ENCODE measurements around the gene SYTL1.
A peak's percentile ranks its signal among the peaks of the same experiment; 100 is the strongest.

The SYTL1 gene

DNA sequence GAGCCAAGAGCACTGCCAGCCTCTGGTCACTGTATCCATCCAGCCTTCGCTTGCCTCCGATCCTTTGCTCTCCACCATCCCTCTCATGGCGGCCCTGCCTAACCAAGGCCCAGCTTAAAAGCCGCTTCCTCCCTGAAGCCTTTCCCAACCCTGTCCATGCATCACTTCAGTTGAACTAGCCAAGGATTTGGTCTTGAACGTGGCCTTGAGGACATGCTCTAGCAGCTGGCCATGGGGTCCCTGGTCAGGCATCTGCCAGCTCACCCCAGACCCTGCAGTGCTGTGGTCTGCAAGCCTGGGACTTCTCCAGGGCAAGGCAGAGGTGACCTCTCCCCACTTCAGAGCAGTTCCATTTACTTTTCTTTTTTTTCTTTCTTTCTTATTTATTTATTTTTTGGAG lies 5.1 kb upstream of the SYTL1 start:
- no peak overlapping the region for H3K4me3 ChIP-seq (ENCODE audit: low read depth, low read length)
- TF ChIP-seq, protein P1, sequence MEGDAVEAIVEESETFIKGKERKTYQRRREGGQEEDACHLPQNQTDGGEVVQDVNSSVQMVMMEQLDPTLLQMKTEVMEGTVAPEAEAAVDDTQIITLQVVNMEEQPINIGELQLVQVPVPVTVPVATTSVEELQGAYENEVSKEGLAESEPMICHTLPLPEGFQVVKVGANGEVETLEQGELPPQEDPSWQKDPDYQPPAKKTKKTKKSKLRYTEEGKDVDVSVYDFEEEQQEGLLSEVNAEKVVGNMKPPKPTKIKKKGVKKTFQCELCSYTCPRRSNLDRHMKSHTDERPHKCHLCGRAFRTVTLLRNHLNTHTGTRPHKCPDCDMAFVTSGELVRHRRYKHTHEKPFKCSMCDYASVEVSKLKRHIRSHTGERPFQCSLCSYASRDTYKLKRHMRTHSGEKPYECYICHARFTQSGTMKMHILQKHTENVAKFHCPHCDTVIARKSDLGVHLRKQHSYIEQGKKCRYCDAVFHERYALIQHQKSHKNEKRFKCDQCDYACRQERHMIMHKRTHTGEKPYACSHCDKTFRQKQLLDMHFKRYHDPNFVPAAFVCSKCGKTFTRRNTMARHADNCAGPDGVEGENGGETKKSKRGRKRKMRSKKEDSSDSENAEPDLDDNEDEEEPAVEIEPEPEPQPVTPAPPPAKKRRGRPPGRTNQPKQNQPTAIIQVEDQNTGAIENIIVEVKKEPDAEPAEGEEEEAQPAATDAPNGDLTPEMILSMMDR (IDR thresholded peaks at IDR 0.05; ENCODE audit: control insufficient read depth, extremely low read depth, insufficient read depth) = no peak
- no peak for DNase-seq (ENCODE audit: low read depth)

DNA sequence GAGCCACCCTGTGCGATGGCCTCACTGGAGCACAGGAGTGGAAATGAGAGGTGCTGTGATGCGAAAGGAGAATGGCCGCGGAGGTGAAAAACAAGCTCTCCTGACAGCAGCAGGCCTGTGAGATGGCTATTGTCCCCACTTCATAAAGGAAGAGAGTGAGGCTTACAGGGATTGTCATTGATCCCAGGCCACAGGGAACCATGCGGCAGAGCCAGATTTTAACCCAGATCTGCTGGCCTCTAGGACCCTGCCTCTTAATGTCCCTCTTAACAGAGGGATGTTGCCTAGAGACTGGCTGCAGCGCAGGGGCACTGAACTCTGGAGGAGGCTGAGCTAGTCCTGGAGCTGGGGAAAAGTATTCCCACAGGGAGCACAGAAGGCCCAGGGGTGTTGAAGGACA lies 3.1 kb upstream of the SYTL1 start:
- TF ChIP-seq, protein P1 (IDR thresholded peaks at IDR 0.05; ENCODE audit: control insufficient read depth, extremely low read depth, insufficient read depth) = no peak
- no peak overlapping the region for H3K4me3 ChIP-seq (ENCODE audit: low read depth, low read length)
- DNase-seq (ENCODE audit: low read depth) = no peak

DNA sequence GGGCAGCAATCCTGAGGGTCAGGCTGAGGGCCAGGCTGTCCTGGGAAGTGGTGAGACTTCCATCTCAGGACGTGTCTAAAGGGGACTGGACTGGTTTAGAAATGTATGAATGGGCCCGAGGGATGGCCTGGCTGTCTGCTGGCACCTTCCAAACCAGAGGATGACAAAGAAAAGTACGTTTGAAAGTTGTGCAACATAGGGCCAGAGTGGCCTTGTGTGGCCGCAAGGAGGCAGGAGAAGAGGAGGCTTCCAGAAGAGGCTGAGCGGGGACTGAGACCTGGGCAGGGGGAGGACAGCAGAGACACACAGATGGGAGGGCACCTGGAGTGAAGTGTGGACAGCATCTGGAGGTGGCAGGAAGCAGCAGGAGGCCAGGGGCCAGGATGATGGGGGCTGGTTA lies 2.6 kb upstream of the SYTL1 start:
- TF ChIP-seq, protein P1 (IDR thresholded peaks at IDR 0.05; ENCODE audit: control insufficient read depth, extremely low read depth, insufficient read depth) = no peak
- H3K4me3 ChIP-seq (ENCODE audit: low read depth, low read length) = no peak overlapping the region
- no peak for DNase-seq (ENCODE audit: low read depth)

DNA sequence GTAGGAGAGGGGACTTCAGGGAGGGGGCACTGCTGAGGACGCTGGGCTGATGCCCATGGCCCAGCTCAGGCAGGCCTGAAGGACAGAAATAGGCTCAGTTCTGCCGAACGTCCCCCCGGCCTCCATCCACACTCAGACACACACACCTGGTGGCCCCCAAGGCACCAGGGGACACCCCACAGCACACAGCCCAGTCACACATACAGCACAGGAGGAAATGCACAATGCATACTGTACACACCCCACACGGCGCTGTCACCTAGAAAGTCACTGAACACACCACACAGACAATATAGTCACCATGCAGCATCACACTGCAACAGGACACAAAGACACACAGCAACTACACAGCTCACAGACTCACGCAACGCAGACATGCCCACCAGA lies 562 bp downstream of the SYTL1 start:
- TF ChIP-seq, protein P1 (IDR thresholded peaks at IDR 0.05; ENCODE audit: control insufficient read depth, extremely low read depth, insufficient read depth) = no peak
- H3K4me3 ChIP-seq (ENCODE audit: low read depth, low read length) = peak overlapping the region; percentile 66
- DNase-seq (ENCODE audit: low read depth) = no peak

DNA sequence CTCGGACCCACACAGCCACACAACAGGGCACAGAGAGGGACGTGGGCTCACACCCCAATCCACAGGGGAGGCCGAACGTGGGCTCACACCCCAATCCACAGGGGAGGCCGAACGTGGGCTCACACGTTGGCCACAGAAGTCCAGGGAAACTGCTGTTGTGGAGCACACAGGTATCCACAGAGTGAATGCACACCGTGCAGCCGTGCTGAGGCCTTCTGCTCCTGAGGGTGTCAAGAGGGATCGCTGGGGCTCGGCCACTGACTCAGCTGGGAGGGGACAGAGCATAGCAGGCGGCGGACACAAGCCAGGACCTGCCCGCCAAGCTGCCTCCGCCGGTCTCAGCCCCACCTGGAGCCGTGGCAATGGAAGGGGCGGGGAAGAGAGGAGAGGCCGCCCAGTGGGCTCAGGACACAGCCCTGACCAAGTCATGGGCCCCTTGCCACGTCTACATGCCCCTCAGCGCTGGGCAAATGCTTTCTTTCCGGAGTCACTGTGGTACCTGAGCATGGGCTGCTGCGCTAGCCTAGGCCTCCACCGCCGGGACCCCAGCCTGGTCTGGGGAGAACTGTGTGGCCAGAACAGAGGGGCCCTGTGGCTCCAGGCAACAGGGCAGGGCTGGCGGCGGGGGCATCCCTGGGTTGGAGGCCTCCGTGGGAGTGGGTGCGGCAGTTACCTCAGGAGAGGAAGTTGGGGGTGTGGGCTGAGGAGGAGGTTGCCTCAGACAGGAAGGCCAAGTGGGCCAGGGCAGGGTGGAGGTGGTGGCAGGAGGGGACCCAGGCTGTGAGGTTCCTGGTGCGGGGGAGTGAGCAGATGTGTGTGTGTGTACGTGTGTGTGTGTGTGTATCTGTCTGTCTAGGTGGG lies 1.2 kb downstream of the SYTL1 start:
- peak overlapping the region; percentile 66 for H3K4me3 ChIP-seq (ENCODE audit: low read depth, low read length)
- DNase-seq (ENCODE audit: low read depth) = no peak
- TF ChIP-seq, protein P1 (IDR thresholded peaks at IDR 0.05; ENCODE audit: control insufficient read depth, extremely low read depth, insufficient read depth) = no peak

DNA sequence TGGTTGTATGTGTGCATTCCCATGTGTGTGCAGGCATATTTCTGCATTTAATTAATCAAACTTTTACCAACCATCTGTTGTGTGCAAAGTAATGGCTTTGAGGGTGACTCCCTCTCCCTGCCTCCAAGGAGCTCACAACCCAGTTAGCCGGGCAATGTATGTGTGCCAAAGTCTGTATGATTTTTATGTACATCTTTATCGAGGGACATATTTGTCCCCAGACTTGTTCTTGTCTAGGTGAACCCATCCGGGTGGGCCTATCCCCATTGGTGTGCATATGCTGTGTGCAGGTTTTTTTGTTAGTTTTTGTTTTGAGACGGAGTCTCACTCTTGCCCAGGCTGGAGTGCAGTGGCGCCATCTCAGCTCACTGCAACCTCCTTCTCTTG lies 1.8 kb downstream of the SYTL1 start:
- no peak for DNase-seq (ENCODE audit: low read depth)
- H3K4me3 ChIP-seq (ENCODE audit: low read depth, low read length) = peak overlapping the region; percentile 66
- TF ChIP-seq, protein P1 (IDR thresholded peaks at IDR 0.05; ENCODE audit: control insufficient read depth, extremely low read depth, insufficient read depth) = no peak

DNA sequence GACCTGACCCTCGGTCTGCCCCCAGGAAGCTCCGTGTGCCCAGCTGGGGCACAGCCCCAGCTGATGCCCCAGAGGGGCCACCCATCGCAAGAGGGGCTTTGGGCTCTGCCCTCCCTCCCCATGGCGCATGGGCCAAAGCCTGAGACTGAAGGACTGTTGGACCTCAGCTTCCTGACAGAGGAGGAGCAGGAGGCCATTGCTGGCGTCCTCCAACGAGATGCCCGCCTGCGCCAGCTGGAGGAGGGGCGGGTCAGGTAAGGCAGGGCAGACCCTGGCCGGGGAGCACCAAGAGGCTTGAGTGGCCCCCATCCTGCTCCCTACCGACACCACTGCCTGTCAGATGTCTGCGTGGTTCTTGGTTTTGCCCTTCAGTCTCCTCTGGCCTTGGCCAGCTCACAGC lies 3.5 kb downstream of the SYTL1 start:
- no peak overlapping the region for H3K4me3 ChIP-seq (ENCODE audit: low read depth, low read length)
- no peak for DNase-seq (ENCODE audit: low read depth)
- TF ChIP-seq, protein P1 (IDR thresholded peaks at IDR 0.05; ENCODE audit: control insufficient read depth, extremely low read depth, insufficient read depth) = no peak
